Gastroesophageal sphincter (tissue), 4 donors: Measurements from ENCODE around the gene TBX1. TPM values are rescaled to one million over a fixed set of nuclear protein-coding genes. Genes with fewer than 3 reads are reported as not detected.

Experiments used
- ATAC-seq: fragments of 150-250 bp; one replicate; pipeline ENCODE4 v1.9.1; 2016; ENCODE audit warnings: mild to moderate bottlenecking, moderate library complexity
- H3K27ac ChIP-seq, 4 donors: fragments of 200-600 bp; sonication (generic) in 3 of 4; 1 replicate in 3 of 4; 2 replicates in 1 of 4; pipeline ENCODE4 v1.5.1; 2016 to 2019
- H3K27me3 ChIP-seq: fragments of 200-600 bp; sonication (generic); one replicate; pipeline ENCODE4 v1.5.1; 2019
- H3K36me3 ChIP-seq, 2 donors: fragments of 200-600 bp; sonication (generic); one replicate each; pipeline ENCODE4 v1.5.1; 2019; ENCODE audit warnings: control low read depth in 1 of 2
- H3K4me1 ChIP-seq, 3 donors: fragments of 200-600 bp; sonication (generic); 1 replicate in 2 of 3; 2 replicates in 1 of 3; pipeline ENCODE4 v1.5.1; 2016 to 2019; ENCODE audit warnings: control low read depth in 2 of 3
- H3K4me3 ChIP-seq, 2 donors: fragments of 200-600 bp; sonication (generic); one replicate each; pipeline ENCODE4 v1.5.1; 2019; ENCODE audit warnings: mild to moderate bottlenecking in 1 of 2, moderate library complexity in 1 of 2
- H3K9me3 ChIP-seq, 3 donors: fragments of 200-600 bp; sonication (generic); one replicate each; pipeline ENCODE4 v1.5.1; 2017 to 2019; ENCODE audit warnings: control low read depth in 2 of 3
- EP300 ChIP-seq: sonication (generic); formaldehyde crosslinking; IDR thresholded peaks from one replicate; pipeline ENCODE4 v1.6.1; 2017; ENCODE audit warnings: antibody characterized with exemption, mild to moderate bottlenecking
- POLR2A ChIP-seq, 2 donors: fragments of 450-650 bp; IDR thresholded peaks; one replicate each; pipeline ENCODE4 v1.6.1; 2017; ENCODE audit warnings: antibody characterized with exemption in 2 of 2, mild to moderate bottlenecking in 2 of 2, moderate library complexity in 1 of 2
- POLR2AphosphoS5 ChIP-seq: sonication (generic); formaldehyde crosslinking; IDR thresholded peaks from one replicate; pipeline ENCODE4 v1.6.1; 2017; ENCODE audit warnings: antibody characterized with exemption
- WGBS, 2 donors: methylation state at CpG; one replicate each; pipeline ENCODE4 v1.1.5; 2018; ENCODE audit warnings: low coverage in 1 of 2; 5-methylcytosine and 5-hydroxymethylcytosine counted together
- total RNA-seq, 4 donors: library from RNA; depleted of rRNA; stranded (reverse); fragments of >200 nt; gene quantifications; one replicate each; pipeline ENCODE4 v1.1.0, GENCODE V29; 2016
- TF ChIP-seq, protein P1 (sequence below), 4 experiments: fragments of 200-600 bp in 2 of 4; fragments of 450-650 bp in 2 of 4; sonication (generic) in 1 of 4; IDR thresholded peaks; one replicate each; pipeline ENCODE4 v1.5.1; 2017 to 2019; ENCODE audit warnings: antibody characterized with exemption in 4 of 4, mild to moderate bottlenecking in 2 of 4, moderate library complexity in 2 of 4

TBX1 gene
- total RNA-seq, 4 donors from 2014 or later: 0.31 to 2.7 (median 1.2) TPM

- Histone ChIP-seq H3K4me1 (peaks cover 0 to 45% (median 22%) of the 10 kb centered on the region in 3 donors), H3K27ac (no peak overlapping the region), H3K36me3 (no peaks in the 10 kb centered on the region), H3K4me3 (peak overlapping the region in 1 of 2 donors; percentile 1), H3K9me3 (no peaks in the 10 kb centered on the region), H3K27me3 (peaks cover 98% of the 10 kb centered on the region)
- no CpG with 5 or more reads among the region's 14 CpGs for WGBS, 2 donors
- ATAC-seq: no peak
- TF ChIP-seq EP300: no peak
- TF ChIP-seq POLR2AphosphoS5: no peak
- TF ChIP-seq, protein P1, sequence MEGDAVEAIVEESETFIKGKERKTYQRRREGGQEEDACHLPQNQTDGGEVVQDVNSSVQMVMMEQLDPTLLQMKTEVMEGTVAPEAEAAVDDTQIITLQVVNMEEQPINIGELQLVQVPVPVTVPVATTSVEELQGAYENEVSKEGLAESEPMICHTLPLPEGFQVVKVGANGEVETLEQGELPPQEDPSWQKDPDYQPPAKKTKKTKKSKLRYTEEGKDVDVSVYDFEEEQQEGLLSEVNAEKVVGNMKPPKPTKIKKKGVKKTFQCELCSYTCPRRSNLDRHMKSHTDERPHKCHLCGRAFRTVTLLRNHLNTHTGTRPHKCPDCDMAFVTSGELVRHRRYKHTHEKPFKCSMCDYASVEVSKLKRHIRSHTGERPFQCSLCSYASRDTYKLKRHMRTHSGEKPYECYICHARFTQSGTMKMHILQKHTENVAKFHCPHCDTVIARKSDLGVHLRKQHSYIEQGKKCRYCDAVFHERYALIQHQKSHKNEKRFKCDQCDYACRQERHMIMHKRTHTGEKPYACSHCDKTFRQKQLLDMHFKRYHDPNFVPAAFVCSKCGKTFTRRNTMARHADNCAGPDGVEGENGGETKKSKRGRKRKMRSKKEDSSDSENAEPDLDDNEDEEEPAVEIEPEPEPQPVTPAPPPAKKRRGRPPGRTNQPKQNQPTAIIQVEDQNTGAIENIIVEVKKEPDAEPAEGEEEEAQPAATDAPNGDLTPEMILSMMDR (IDR thresholded peaks at IDR 0.05): no peak
- no peak for TF ChIP-seq POLR2A (IDR thresholded peaks at IDR 0.05)
Measured at GRCh38 chr22:19754701-19755144, 5.9 kb upstream of the TBX1 start.

DNA sequence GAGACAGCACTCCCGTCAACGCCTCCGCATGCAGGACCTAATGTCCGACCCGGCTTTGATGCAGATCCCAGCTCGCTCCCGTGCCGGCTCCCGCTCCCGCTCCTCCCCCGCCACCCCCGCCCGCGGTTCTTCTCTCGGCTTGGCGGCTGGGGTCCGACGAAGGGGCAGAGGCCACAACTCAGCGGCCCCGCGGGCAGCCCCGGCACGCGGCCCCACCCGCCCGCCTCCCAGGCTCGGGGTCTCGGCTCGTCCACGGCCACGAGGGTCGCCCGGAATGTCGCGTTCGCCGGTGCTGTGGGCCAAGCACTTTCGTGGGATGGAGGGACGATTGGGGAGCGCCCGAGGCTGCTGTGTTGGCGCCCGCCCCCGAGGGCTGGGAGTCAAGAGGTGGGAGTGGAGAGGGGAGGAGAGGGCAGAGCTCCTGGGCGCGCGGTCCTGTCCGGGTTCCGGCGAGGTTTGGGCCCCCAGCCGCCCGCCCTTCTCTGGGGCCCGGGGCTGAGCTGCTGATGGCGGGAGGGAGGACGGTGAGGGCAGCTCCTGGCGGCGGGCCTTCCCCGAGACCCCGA lies 5.3 kb upstream of the TBX1 start:
- no peak for ATAC-seq
- H3K4me1 ChIP-seq: peaks cover 0 to 50% (median 23%) of the 10 kb centered on the region in 3 donors
- H3K27me3 ChIP-seq: peaks cover 98% of the 10 kb centered on the region
- no peak overlapping the region for H3K27ac ChIP-seq
- no CpG with 5 or more reads among the region's 59 CpGs for WGBS, 2 donors
- H3K9me3 ChIP-seq: no peaks in the 10 kb centered on the region
- TF ChIP-seq, protein P1 (IDR thresholded peaks at IDR 0.05): no peak
- TF ChIP-seq POLR2AphosphoS5: no peak
- H3K4me3 ChIP-seq: peak overlapping the region in 1 of 2 donors; percentile 1
- H3K36me3 ChIP-seq: no peaks in the 10 kb centered on the region

- 4% methylated on average over 9 of the region's 26 CpGs; no CpG with 5 or more reads in 1 of the 2 donors for WGBS, 2 donors
- Histone ChIP-seq H3K4me1 (peaks cover 0 to 52% (median 23%) of the 10 kb centered on the region in 3 donors), H3K27ac (no peak overlapping the region), H3K27me3 (peaks cover 94% of the 10 kb centered on the region), H3K9me3 (no peaks in the 10 kb centered on the region), H3K4me3 (no peak overlapping the region), H3K36me3 (no peaks in the 10 kb centered on the region)
- no peak for ATAC-seq
- TF ChIP-seq POLR2AphosphoS5 (no peak), POLR2A (IDR thresholded peaks at IDR 0.05) (no peak), EP300 (no peak)
- TF ChIP-seq, protein P1 (IDR thresholded peaks at IDR 0.05): no peak
Measured at GRCh38 chr22:19755722-19756287, 4.8 kb upstream of the TBX1 start.

- H3K36me3 ChIP-seq: no peaks in the 10 kb centered on the region
- no peak overlapping the region for H3K27ac ChIP-seq
- ATAC-seq: no peak
- no peaks in the 10 kb centered on the region for H3K9me3 ChIP-seq
- peaks cover 93% of the 10 kb centered on the region for H3K27me3 ChIP-seq
- peaks cover 0 to 57% (median 23%) of the 10 kb centered on the region in 3 donors for H3K4me1 ChIP-seq
- 20% methylated on average over 2 of the region's 76 CpGs; no CpG with 5 or more reads in 1 of the 2 donors for WGBS, 2 donors
- TF ChIP-seq POLR2A (IDR thresholded peaks at IDR 0.05): no peak
- TF ChIP-seq, protein P1 (IDR thresholded peaks at IDR 0.05): peak in 3 of 4 experiments; percentile 23 to 61 (median 48)
- peak overlapping the region in 1 of 2 donors; percentile 34 for H3K4me3 ChIP-seq
Measured at GRCh38 chr22:19756288-19757128, 4.1 kb upstream of the TBX1 start.
